ENCODE results near the gene ZNF333.
"Not testable (repeated sequence)": the region's sequence is repeated elsewhere in the genome, so short reads cannot be mapped to it uniquely, and the experiment has no call there.

ZNF333 gene

GRCh38 chr19:14699641-14700040, 9.8 kb downstream of the ZNF333 start:
- DNase-seq (ENCODE audit: low spot score): no peak

- DNase-seq (ENCODE audit: low spot score): no peak
Measured at GRCh38 chr19:14700711-14701375, 11.0 kb downstream of the ZNF333 start.

GRCh38 chr19:14703833-14704232, 14.0 kb downstream of the ZNF333 start:
- no peak for DNase-seq (ENCODE audit: low spot score)

- no peak for DNase-seq (ENCODE audit: low spot score)
Measured at GRCh38 chr19:14704450-14704849, 14.6 kb downstream of the ZNF333 start.

- DNase-seq (ENCODE audit: low spot score): no peak
Measured at GRCh38 chr19:14715841-14716240, 26.0 kb downstream of the ZNF333 start.

GRCh38 chr19:14718522-14719116, 28.8 kb downstream of the ZNF333 start:
- no peak for DNase-seq (ENCODE audit: low spot score)

- no peak for DNase-seq (ENCODE audit: low spot score)
Measured at GRCh38 chr19:14719162-14719561, 29.3 kb downstream of the ZNF333 start.

- no peak for DNase-seq (ENCODE audit: low spot score)
Measured at GRCh38 chr19:14722127-14722526, 32.3 kb downstream of the ZNF333 start.

GRCh38 chr19:14728595-14728994, 38.7 kb downstream of the ZNF333 start:
- DNase-seq (ENCODE audit: low spot score): no peak

- DNase-seq (ENCODE audit: low spot score): no peak
Measured at GRCh38 chr19:14731200-14731599, 41.4 kb downstream of the ZNF333 start.

- DNase-seq (ENCODE audit: low spot score): no peak
Measured at GRCh38 chr19:14732510-14732909, 42.7 kb downstream of the ZNF333 start.

GRCh38 chr19:14733574-14733973, 43.7 kb downstream of the ZNF333 start:
- no peak for DNase-seq (ENCODE audit: low spot score)

GRCh38 chr19:14735915-14736314, 46.1 kb downstream of the ZNF333 start:
- DNase-seq (ENCODE audit: low spot score): no peak

- DNase-seq (ENCODE audit: low spot score): no peak
Measured at GRCh38 chr19:14746886-14747285, 57.0 kb downstream of the ZNF333 start.

GRCh38 chr19:14748601-14749000, 58.8 kb downstream of the ZNF333 start:
- DNase-seq (ENCODE audit: low spot score): no peak

- DNase-seq (ENCODE audit: low spot score): no peak
Measured at GRCh38 chr19:14758816-14759215, 69.0 kb downstream of the ZNF333 start.

- no peak for DNase-seq (ENCODE audit: low spot score)
Measured at GRCh38 chr19:14761607-14762006, 71.8 kb downstream of the ZNF333 start.

GRCh38 chr19:14762111-14762510, 72.3 kb downstream of the ZNF333 start:
- DNase-seq (ENCODE audit: low spot score): no peak

- DNase-seq (ENCODE audit: low spot score): no peak
Measured at GRCh38 chr19:14763497-14764145, 73.8 kb downstream of the ZNF333 start.

GRCh38 chr19:14764401-14764800, 74.6 kb downstream of the ZNF333 start:
- DNase-seq (ENCODE audit: low spot score): no peak

- not testable (repeated sequence) for DNase-seq (ENCODE audit: low spot score)
Measured at GRCh38 chr19:14765403-14765802, 75.6 kb downstream of the ZNF333 start.

GRCh38 chr19:14765841-14766240, 76.0 kb downstream of the ZNF333 start:
- DNase-seq (ENCODE audit: low spot score): not testable (repeated sequence)

- no peak for DNase-seq (ENCODE audit: low spot score)
Measured at GRCh38 chr19:14767466-14767971, 77.7 kb downstream of the ZNF333 start.

Measured in SW480 (cell line).